A549 (cell line): Measurements from ENCODE around the gene KRTAP1-4.
"Not testable (repeated sequence)": the region's sequence is repeated elsewhere in the genome, so short reads cannot be mapped to it uniquely, and the experiment has no call there.

Experiments used
- JUN ChIP-seq, 2 experiments: fragments of >200 bp; sonication (Bioruptor Twin); formaldehyde crosslinking; IDR thresholded peaks; 2 replicates in 1 of 2; 3 replicates in 1 of 2; pipeline ENCODE4 v1.6.1; 2016 to 2017
- KDM1A ChIP-seq: fragments of 200-600 bp; sonication (generic); IDR thresholded peaks from 2 replicates; pipeline ENCODE4 v1.6.1; 2016; ENCODE audit warnings: low read depth, mild to moderate bottlenecking
- NR3C1 ChIP-seq: fragments of >200 bp; sonication (Bioruptor Twin); formaldehyde crosslinking; IDR thresholded peaks from 3 replicates; pipeline ENCODE4 v1.6.1; 2017
- POLR2A ChIP-seq: IDR thresholded peaks from 2 replicates; pipeline ENCODE4 v1.6.1; 2012; ENCODE audit warnings: mild to moderate bottlenecking, low read length
- RAD21 ChIP-seq, 2 experiments: fragments of >200 bp in 1 of 2; sonication (Bioruptor Twin) in 1 of 2; formaldehyde crosslinking in 1 of 2; IDR thresholded peaks in 1 of 2; conservative IDR thresholded peaks in 1 of 2; 2 replicates in 1 of 2; 3 replicates in 1 of 2; pipeline ENCODE4 v1.6.1; 2012 to 2018; ENCODE audit warnings: inconsistent platforms in 1 of 2
- RNF2 ChIP-seq: fragments of 200-600 bp; sonication (generic); IDR thresholded peaks from 2 replicates; pipeline ENCODE4 v1.6.1; 2016; ENCODE audit warnings: low read depth, mild to moderate bottlenecking, antibody characterized with exemption, moderate library complexity, borderline replicate concordance
- ZFP36 ChIP-seq: fragments of 450-650 bp; IDR thresholded peaks from 2 replicates; pipeline ENCODE4 v1.6.1; 2014; ENCODE audit warnings: borderline replicate concordance; ENCODE audit not compliant: partially characterized antibody
- TF ChIP-seq, protein P1 (sequence below): fragments of >200 bp; sonication (Bioruptor Twin); formaldehyde crosslinking; IDR thresholded peaks from 3 replicates; pipeline ENCODE4 v1.5.1; 2016
- TF ChIP-seq, protein P2 (sequence below): IDR thresholded peaks from 2 replicates; pipeline ENCODE4 v1.6.1; 2012
- TF ChIP-seq, protein P3 (sequence below): IDR thresholded peaks from 2 replicates; pipeline ENCODE4 v1.6.1; 2012; ENCODE audit warnings: low read depth, borderline replicate concordance

DNA sequence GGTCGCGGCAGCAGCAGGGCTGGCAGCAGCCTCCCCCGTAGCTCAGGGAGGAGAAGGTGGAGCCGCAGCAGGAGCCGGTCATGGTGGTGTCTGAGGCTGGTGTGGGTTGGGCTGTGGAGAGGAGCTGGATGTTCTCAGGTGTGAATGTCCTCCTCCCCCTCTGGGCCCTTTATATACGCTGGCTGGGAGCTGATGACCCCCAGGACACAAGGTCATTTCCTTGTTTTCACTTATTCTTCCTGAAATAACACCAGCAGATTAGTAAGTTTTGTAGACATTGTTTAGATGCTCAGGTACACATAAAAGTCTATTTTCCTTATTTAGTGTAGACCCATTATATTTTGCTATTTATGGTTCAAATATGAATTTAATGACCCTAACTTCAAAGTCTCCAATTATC lies 25.1 kb upstream of the KRTAP1-4 start, which contains the start of gene KRTAP2-2:
- TF ChIP-seq ZFP36; RAD21 (conservative IDR thresholded peaks at IDR 0.05 in 1 of 2, IDR thresholded peaks at IDR 0.05 in 1 of 2); KDM1A; NR3C1; POLR2A; JUN (IDR thresholded peaks at IDR 0.05); RNF2: not testable (repeated sequence)
- TF ChIP-seq, protein P1, sequence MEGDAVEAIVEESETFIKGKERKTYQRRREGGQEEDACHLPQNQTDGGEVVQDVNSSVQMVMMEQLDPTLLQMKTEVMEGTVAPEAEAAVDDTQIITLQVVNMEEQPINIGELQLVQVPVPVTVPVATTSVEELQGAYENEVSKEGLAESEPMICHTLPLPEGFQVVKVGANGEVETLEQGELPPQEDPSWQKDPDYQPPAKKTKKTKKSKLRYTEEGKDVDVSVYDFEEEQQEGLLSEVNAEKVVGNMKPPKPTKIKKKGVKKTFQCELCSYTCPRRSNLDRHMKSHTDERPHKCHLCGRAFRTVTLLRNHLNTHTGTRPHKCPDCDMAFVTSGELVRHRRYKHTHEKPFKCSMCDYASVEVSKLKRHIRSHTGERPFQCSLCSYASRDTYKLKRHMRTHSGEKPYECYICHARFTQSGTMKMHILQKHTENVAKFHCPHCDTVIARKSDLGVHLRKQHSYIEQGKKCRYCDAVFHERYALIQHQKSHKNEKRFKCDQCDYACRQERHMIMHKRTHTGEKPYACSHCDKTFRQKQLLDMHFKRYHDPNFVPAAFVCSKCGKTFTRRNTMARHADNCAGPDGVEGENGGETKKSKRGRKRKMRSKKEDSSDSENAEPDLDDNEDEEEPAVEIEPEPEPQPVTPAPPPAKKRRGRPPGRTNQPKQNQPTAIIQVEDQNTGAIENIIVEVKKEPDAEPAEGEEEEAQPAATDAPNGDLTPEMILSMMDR: not testable (repeated sequence)
- TF ChIP-seq, protein P2, sequence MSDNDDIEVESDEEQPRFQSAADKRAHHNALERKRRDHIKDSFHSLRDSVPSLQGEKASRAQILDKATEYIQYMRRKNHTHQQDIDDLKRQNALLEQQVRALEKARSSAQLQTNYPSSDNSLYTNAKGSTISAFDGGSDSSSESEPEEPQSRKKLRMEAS: not testable (repeated sequence)
- TF ChIP-seq, protein P3, sequence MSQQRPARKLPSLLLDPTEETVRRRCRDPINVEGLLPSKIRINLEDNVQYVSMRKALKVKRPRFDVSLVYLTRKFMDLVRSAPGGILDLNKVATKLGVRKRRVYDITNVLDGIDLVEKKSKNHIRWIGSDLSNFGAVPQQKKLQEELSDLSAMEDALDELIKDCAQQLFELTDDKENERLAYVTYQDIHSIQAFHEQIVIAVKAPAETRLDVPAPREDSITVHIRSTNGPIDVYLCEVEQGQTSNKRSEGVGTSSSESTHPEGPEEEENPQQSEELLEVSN: not testable (repeated sequence)
